HepG2 (cell line): ENCODE results near the gene ANAPC2. TPM values are rescaled to one million over a fixed set of nuclear protein-coding genes. Genes with fewer than 3 reads are reported as not detected.

ENCODE experiments used
- CCDC6 ChIP-seq: sonication (generic); formaldehyde crosslinking; IDR thresholded peaks from 2 replicates; pipeline ENCODE4 v1.8.1; 2022; ENCODE audit warnings: mild to moderate bottlenecking, missing genetic modification reagents, moderate library complexity
- CREB3 ChIP-seq: sonication (generic); formaldehyde crosslinking; IDR thresholded peaks from 2 replicates; pipeline ENCODE4 v1.5.0; 2020; ENCODE audit warnings: missing genetic modification reagents
- HNRNPLL ChIP-seq: fragments of 200-400 bp; formaldehyde crosslinking; IDR thresholded peaks from 2 replicates; pipeline ENCODE4 v1.6.1; 2017; ENCODE audit warnings: mild to moderate bottlenecking, low read depth, low read length; ENCODE audit not compliant: poor library complexity, severe bottlenecking
- HOXA5 ChIP-seq: sonication (generic); formaldehyde crosslinking; IDR thresholded peaks from 2 replicates; pipeline ENCODE4 v1.4.0; 2020; ENCODE audit warnings: missing genetic modification reagents
- HOXA7 ChIP-seq: sonication (generic); formaldehyde crosslinking; IDR thresholded peaks from 2 replicates; pipeline ENCODE4 v1.8.1; 2022; ENCODE audit warnings: mild to moderate bottlenecking, missing genetic modification reagents, moderate library complexity
- IKZF1 ChIP-seq: fragments of 450-650 bp; IDR thresholded peaks from 2 replicates; pipeline ENCODE4 v1.7.1; 2016
- IKZF5 ChIP-seq: IDR thresholded peaks from 2 replicates; pipeline ENCODE4 v1.6.1; 2018; ENCODE audit warnings: missing genetic modification reagents, mild to moderate bottlenecking, missing compliant biosample characterization
- JUNB ChIP-seq: sonication (generic); formaldehyde crosslinking; IDR thresholded peaks from 2 replicates; pipeline ENCODE4 v1.8.0; 2022; ENCODE audit warnings: missing genetic modification reagents, mild to moderate bottlenecking, borderline replicate concordance
- KDM4B ChIP-seq: sonication (generic); formaldehyde crosslinking; IDR thresholded peaks from 2 replicates; pipeline ENCODE4 v1.4.0; 2020; ENCODE audit warnings: missing genetic modification reagents
- MXD1 ChIP-seq: sonication (generic); formaldehyde crosslinking; IDR thresholded peaks from 2 replicates; pipeline ENCODE4 v1.4.0; 2020; ENCODE audit warnings: mild to moderate bottlenecking, missing genetic modification reagents
- MXI1 ChIP-seq: IDR thresholded peaks from 3 replicates; pipeline ENCODE4 v1.6.1; 2012; ENCODE audit warnings: low read depth, low read length, inconsistent platforms, borderline replicate concordance
- NCOA1 ChIP-seq: sonication (generic); formaldehyde crosslinking; IDR thresholded peaks from 2 replicates; pipeline ENCODE4 v1.9.0; 2021; ENCODE audit warnings: missing genetic modification reagents
- NCOA5 ChIP-seq: sonication (generic); formaldehyde crosslinking; IDR thresholded peaks from 2 replicates; pipeline ENCODE4 v1.4.0; 2020; ENCODE audit warnings: missing genetic modification reagents
- NFE2L2 ChIP-seq: fragments of 150-350 bp; IDR thresholded peaks from 2 replicates; pipeline ENCODE4 v1.6.1; 2014; ENCODE audit warnings: low read length
- NFIB ChIP-seq: sonication (generic); formaldehyde crosslinking; IDR thresholded peaks from 2 replicates; pipeline ENCODE4 v1.9.0; 2021; ENCODE audit warnings: missing genetic modification reagents, mild to moderate bottlenecking, borderline replicate concordance
- NFKB2 ChIP-seq: sonication (generic); formaldehyde crosslinking; IDR thresholded peaks from 2 replicates; pipeline ENCODE4 v1.4.0; 2020; ENCODE audit warnings: missing genetic modification reagents, borderline replicate concordance
- SALL1 ChIP-seq: sonication (generic); formaldehyde crosslinking; IDR thresholded peaks from 2 replicates; pipeline ENCODE4 v1.8.0; 2022; ENCODE audit warnings: mild to moderate bottlenecking, missing genetic modification reagents
- ZFYVE20 ChIP-seq: sonication (generic); formaldehyde crosslinking; IDR thresholded peaks from 2 replicates; pipeline ENCODE4 v1.8.0; 2023; ENCODE audit warnings: low read depth, mild to moderate bottlenecking, moderate library complexity, missing genetic modification reagents, borderline replicate concordance
- ZNF30 ChIP-seq: sonication (generic); formaldehyde crosslinking; IDR thresholded peaks from 2 replicates; pipeline ENCODE4 v1.5.0; 2020; ENCODE audit warnings: mild to moderate bottlenecking, missing genetic modification reagents
- ZNF337 ChIP-seq: sonication (generic); formaldehyde crosslinking; IDR thresholded peaks from 2 replicates; pipeline ENCODE4 v1.5.1; 2020; ENCODE audit warnings: missing genetic modification reagents, low read depth, mild to moderate bottlenecking, borderline replicate concordance
- ZNF75D ChIP-seq: sonication (generic); formaldehyde crosslinking; IDR thresholded peaks from 2 replicates; pipeline ENCODE4 v1.8.1; 2023; ENCODE audit warnings: missing genetic modification reagents, mild to moderate bottlenecking, borderline replicate concordance
- polyA plus RNA-seq, 8 experiments: library from polyadenylated mRNA; depleted of rRNA in 3 of 8; stranded (reverse) in 7 of 8; unstranded in 1 of 8; fragments of >200 nt; fragmentation: Illumina TruSeq in 4 of 8; extraction: Trizol in 4 of 8; gene quantifications; 2 replicates each; pipeline versions ENCODE4 v1.2.1 to v1.2.3, GENCODE V29; 2011 to 2016; ENCODE audit warnings: low read depth in 4 of 8, missing spikeins in 1 of 8, mixed read lengths in 1 of 8; ENCODE audit not compliant: insufficient read depth in 1 of 8
- total RNA-seq, 5 experiments: library from RNA; depleted of rRNA; stranded (reverse); fragments of >200 nt; fragmentation: Illumina TruSeq; extraction: Trizol; gene quantifications; 2 replicates each; pipeline ENCODE4 v1.2.3, GENCODE V29; 2016; ENCODE audit warnings: low read depth in 1 of 5
- TF ChIP-seq, protein P1 (sequence below): sonication (generic); formaldehyde crosslinking; conservative IDR thresholded peaks from 2 replicates; pipeline ENCODE4 v1.4.0; 2020; ENCODE audit warnings: missing genetic modification reagents
- TF ChIP-seq, protein P2 (sequence below): sonication (generic); formaldehyde crosslinking; IDR thresholded peaks from 2 replicates; pipeline ENCODE4 v1.8.0; 2022; ENCODE audit warnings: mild to moderate bottlenecking, missing genetic modification reagents, borderline replicate concordance
- TF ChIP-seq, protein P3 (sequence below): sonication (generic); formaldehyde crosslinking; IDR thresholded peaks from 2 replicates; pipeline ENCODE4 v1.4.0; 2020; ENCODE audit warnings: missing genetic modification reagents

Gene ANAPC2
- total and polyA plus RNA-seq, 2 of the 13 experiments (the other 11 are each of a cell fraction or from before 2014, with no cell fraction given), result 12.3 to 15.4 TPM

DNA sequence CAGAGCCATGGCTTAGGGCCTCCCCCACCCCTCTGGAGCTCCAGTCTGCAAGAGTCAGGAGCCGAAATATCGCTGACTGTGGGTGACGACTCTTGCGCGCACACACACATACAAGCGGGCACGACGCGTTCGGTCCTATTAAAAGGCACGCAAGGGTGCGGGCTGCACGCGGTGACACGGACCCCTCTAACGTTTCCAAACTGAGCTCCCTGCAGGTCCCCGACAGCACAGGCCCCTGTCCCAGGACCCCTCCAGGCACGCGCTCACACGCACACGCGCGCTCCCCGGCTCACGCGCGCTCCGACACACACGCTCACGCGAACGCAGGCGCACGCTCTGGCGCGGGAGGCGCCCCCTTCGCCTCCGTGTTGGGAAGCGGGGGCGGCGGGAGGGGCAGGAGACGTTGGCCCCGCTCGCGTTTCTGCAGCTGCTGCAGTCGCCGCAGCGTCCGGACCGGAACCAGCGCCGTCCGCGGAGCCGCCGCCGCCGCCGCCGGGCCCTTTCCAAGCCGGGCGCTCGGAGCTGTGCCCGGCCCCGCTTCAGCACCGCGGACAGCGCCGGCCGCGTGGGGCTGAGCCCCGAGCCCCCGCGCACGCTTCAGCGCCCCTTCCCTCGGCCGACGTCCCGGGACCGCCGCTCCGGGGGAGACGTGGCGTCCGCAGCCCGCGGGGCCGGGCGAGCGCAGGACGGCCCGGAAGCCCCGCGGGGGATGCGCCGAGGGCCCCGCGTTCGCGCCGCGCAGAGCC is 49.5 kb downstream of the ANAPC2 start, which contains the start of gene GRIN1 (continued):
- TF ChIP-seq, protein P1, sequence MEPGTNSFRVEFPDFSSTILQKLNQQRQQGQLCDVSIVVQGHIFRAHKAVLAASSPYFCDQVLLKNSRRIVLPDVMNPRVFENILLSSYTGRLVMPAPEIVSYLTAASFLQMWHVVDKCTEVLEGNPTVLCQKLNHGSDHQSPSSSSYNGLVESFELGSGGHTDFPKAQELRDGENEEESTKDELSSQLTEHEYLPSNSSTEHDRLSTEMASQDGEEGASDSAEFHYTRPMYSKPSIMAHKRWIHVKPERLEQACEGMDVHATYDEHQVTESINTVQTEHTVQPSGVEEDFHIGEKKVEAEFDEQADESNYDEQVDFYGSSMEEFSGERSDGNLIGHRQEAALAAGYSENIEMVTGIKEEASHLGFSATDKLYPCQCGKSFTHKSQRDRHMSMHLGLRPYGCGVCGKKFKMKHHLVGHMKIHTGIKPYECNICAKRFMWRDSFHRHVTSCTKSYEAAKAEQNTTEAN (CRISPR knock-in tag), result peak; percentile 72; the same call in 1 of the 2 replicates
- TF ChIP-seq ZNF75D (CRISPR knock-in tag), result no peak
- TF ChIP-seq ZFYVE20 (CRISPR knock-in tag), result peak; percentile 88; the same call in 1 of the 2 replicates
- TF ChIP-seq SALL1 (CRISPR knock-in tag), result peak; percentile 71
- TF ChIP-seq NCOA5 (CRISPR knock-in tag), result no peak
- peak; percentile 61 for TF ChIP-seq HNRNPLL
- TF ChIP-seq MXI1, result peak; percentile 94; the same call in 2 of the 3 replicates
- no peak for TF ChIP-seq NCOA1 (CRISPR knock-in tag)
- no peak for TF ChIP-seq IKZF5 (CRISPR knock-in tag)
- TF ChIP-seq CREB3 (CRISPR knock-in tag), result peak; percentile 66; the same call in 1 of the 2 replicates
- TF ChIP-seq ZNF337 (CRISPR knock-in tag), result no peak
- no peak for TF ChIP-seq KDM4B (CRISPR knock-in tag)
- peak; percentile 67; the same call in 1 of the 2 replicates for TF ChIP-seq HOXA5 (CRISPR knock-in tag)
- no peak for TF ChIP-seq NFE2L2
- TF ChIP-seq ZNF30 (CRISPR knock-in tag), result no peak
- no peak for TF ChIP-seq IKZF1
- TF ChIP-seq HOXA7 (CRISPR knock-in tag), result no peak
- TF ChIP-seq NFIB, result no peak
- no peak for TF ChIP-seq JUNB (CRISPR knock-in tag)
- peak; percentile 77; the same call in 1 of the 2 replicates for TF ChIP-seq CCDC6
- TF ChIP-seq, protein P2, sequence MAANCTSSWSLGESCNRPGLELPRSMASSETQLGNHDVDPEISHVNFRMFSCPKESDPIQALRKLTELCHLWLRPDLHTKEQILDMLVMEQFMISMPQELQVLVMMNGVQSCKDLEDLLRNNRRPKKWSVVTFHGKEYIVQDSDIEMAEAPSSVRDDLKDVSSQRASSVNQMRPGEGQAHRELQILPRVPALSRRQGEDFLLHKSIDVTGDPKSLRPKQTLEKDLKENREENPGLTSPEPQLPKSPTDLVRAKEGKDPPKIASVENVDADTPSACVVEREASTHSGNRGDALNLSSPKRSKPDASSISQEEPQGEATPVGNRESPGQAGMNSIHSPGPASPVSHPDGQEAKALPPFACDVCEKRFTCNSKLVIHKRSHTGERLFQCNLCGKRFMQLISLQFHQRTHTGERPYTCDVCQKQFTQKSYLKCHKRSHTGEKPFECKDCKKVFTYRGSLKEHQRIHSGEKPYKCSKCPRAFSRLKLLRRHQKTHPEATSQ (CRISPR knock-in tag), result no peak
- peak; percentile 59; the same call in 1 of the 2 replicates for TF ChIP-seq MXD1 (CRISPR knock-in tag)
- TF ChIP-seq, protein P3, sequence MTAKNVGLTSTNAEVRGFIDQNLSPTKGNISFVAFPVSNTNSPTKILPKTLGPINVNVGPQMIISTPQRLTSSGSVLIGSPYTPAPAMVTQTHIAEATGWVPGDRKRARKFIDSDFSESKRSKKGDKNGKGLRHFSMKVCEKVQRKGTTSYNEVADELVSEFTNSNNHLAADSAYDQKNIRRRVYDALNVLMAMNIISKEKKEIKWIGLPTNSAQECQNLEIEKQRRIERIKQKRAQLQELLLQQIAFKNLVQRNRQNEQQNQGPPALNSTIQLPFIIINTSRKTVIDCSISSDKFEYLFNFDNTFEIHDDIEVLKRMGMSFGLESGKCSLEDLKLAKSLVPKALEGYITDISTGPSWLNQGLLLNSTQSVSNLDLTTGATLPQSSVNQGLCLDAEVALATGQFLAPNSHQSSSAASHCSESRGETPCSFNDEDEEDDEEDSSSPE, result no peak
- peak; percentile 68; the same call in 1 of the 2 replicates for TF ChIP-seq NFKB2 (CRISPR knock-in tag)
